GM23338 (cell line): ENCODE data around the gene NCK2. TPM values are rescaled to one million over a fixed set of nuclear protein-coding genes. Genes with fewer than 3 reads are reported as not detected.

Source experiments
- ATAC-seq: fragments of 200-7000 bp; cut with Tn5 transposase; 3 replicates; pipeline ENCODE4 v1.9.1; 2020
- DNase-seq: peaks from one replicate; pipeline ENCODE4 v3.0.0-alpha.2; 2015; ENCODE audit warnings: low spot score
- H2AFZ ChIP-seq: fragments of 200-600 bp; sonication (generic); 2 replicates; pipeline ENCODE4 v1.8.0; 2016; ENCODE audit warnings: antibody characterized with exemption, mild to moderate bottlenecking, moderate library complexity
- H3F3A ChIP-seq: fragments of 200-600 bp; sonication (generic); replicated peaks from 2 replicates; pipeline ENCODE4 v1.8.0; 2017; ENCODE audit warnings: antibody characterized with exemption, mixed run types, low read depth
- H3K27ac ChIP-seq: fragments of 200-600 bp; sonication (generic); 2 replicates; pipeline ENCODE4 v1.6.1; 2016; ENCODE audit warnings: low read depth
- H3K27me3 ChIP-seq: fragments of 200-600 bp; sonication (generic); 2 replicates; pipeline ENCODE4 v1.8.0; 2016; ENCODE audit warnings: mild to moderate bottlenecking, mixed run types, moderate library complexity; ENCODE audit not compliant: insufficient read depth
- H3K36me3 ChIP-seq: fragments of 200-600 bp; sonication (generic); 2 replicates; pipeline ENCODE4 v1.8.0; 2016; ENCODE audit warnings: mild to moderate bottlenecking; ENCODE audit not compliant: insufficient read depth
- H3K4me1 ChIP-seq: fragments of 200-600 bp; sonication (generic); 2 replicates; pipeline ENCODE4 v1.8.0; 2016; ENCODE audit warnings: mild to moderate bottlenecking, moderate library complexity; ENCODE audit not compliant: insufficient read depth
- H3K4me2 ChIP-seq: fragments of 200-600 bp; sonication (generic); 2 replicates; pipeline ENCODE4 v1.7.1; 2017; ENCODE audit warnings: mixed run types
- H3K4me3 ChIP-seq: fragments of 200-600 bp; sonication (generic); 2 replicates; pipeline ENCODE4 v1.6.1; 2016; ENCODE audit warnings: mixed run types
- H3K79me2 ChIP-seq: fragments of 200-600 bp; sonication (generic); replicated peaks from 2 replicates; pipeline ENCODE4 v1.8.0; 2017; ENCODE audit warnings: mild to moderate bottlenecking; ENCODE audit not compliant: insufficient read depth
- H3K9me2 ChIP-seq: fragments of 200-600 bp; sonication (generic); 2 replicates; pipeline ENCODE4 v1.8.0; 2017; ENCODE audit not compliant: insufficient read depth
- H4K20me1 ChIP-seq: fragments of 200-600 bp; sonication (generic); replicated peaks from 2 replicates; pipeline ENCODE4 v1.8.0; 2017; ENCODE audit warnings: mild to moderate bottlenecking; ENCODE audit not compliant: insufficient read depth
- H3K27ac Mint-ChIP-seq: 2 replicates; pipeline ENCODE4 v1.8.0; 2020; ENCODE audit warnings: inconsistent platforms, mild to moderate bottlenecking, moderate library complexity, mixed read lengths
- H3K27me3 Mint-ChIP-seq: 3 replicates; pipeline ENCODE4 v1.8.0; 2022; ENCODE audit warnings: low read depth, mild to moderate bottlenecking, moderate library complexity, mixed read lengths, inconsistent platforms; ENCODE audit not compliant: insufficient read depth, poor library complexity
- H3K36me3 Mint-ChIP-seq: 3 replicates; pipeline ENCODE4 v1.8.0; 2021; ENCODE audit warnings: low read depth, mild to moderate bottlenecking, inconsistent platforms, moderate library complexity, mixed read lengths
- H3K4me1 Mint-ChIP-seq: 3 replicates; pipeline ENCODE4 v1.8.0; 2020; ENCODE audit warnings: mild to moderate bottlenecking, inconsistent platforms, mixed read lengths
- H3K4me3 Mint-ChIP-seq: 3 replicates; pipeline ENCODE4 v1.8.0; 2021; ENCODE audit warnings: moderate library complexity, mild to moderate bottlenecking, inconsistent platforms, mixed read lengths
- H3K9me3 Mint-ChIP-seq: 3 replicates; pipeline ENCODE4 v1.8.0; 2020; ENCODE audit warnings: moderate library complexity, mild to moderate bottlenecking, inconsistent platforms, mixed read lengths
- CREB1 ChIP-seq: fragments of 250-450 bp; sonication (Bioruptor Pico); IDR thresholded peaks from 2 replicates; pipeline ENCODE4 v1.5.0; 2020; ENCODE audit warnings: low read depth, mild to moderate bottlenecking, moderate library complexity
- ETS1 ChIP-seq: IDR thresholded peaks from 2 replicates; pipeline ENCODE4 v1.6.1; 2016; ENCODE audit warnings: antibody characterized with exemption
- EZH2 ChIP-seq: fragments of 200-600 bp; sonication (generic); IDR thresholded peaks from one replicate; pipeline ENCODE4 v1.8.0; 2017; ENCODE audit warnings: antibody characterized with exemption, mild to moderate bottlenecking, low read depth; ENCODE audit not compliant: unreplicated experiment
- NANOG ChIP-seq: IDR thresholded peaks from 2 replicates; pipeline ENCODE4 v1.6.1; 2016; ENCODE audit warnings: antibody characterized with exemption, borderline replicate concordance
- POLR2AphosphoS5 ChIP-seq: IDR thresholded peaks from 2 replicates; pipeline ENCODE4 v1.6.1; 2016; ENCODE audit warnings: antibody characterized with exemption, low read depth
- REST ChIP-seq: IDR thresholded peaks from one replicate; pipeline ENCODE4 v1.6.1; 2018; ENCODE audit warnings: antibody characterized with exemption; ENCODE audit not compliant: unreplicated experiment
- ZNF331 ChIP-seq: fragments of 250-450 bp; sonication (Bioruptor Pico); IDR thresholded peaks from 2 replicates; pipeline ENCODE4 v1.5.0; 2020; ENCODE audit warnings: low read depth, mild to moderate bottlenecking, moderate library complexity
- polyA plus RNA-seq: library from polyadenylated mRNA; unstranded; fragments of >200 nt; fragmentation: Nextera tagmentation; extraction: Ambion mirVana; gene quantifications from 2 replicates; pipeline ENCODE4 v1.2.1, GENCODE V29; 2016
- total RNA-seq: library from RNA; depleted of rRNA; stranded (reverse); fragments of >200 nt; shearing (Covaris generic); gene quantifications from 2 replicates; pipeline ENCODE4 v1.2.3, GENCODE V29; 2014
- TF ChIP-seq, protein P1 (sequence below), 2 experiments: fragments of 200-600 bp in 1 of 2; sonication (generic) in 1 of 2; conservative IDR thresholded peaks; 2 replicates each; pipeline versions ENCODE4 v1.5.1 to v1.6.1; 2016 to 2017; ENCODE audit warnings: antibody characterized with exemption in 2 of 2, low read depth in 2 of 2, mild to moderate bottlenecking in 2 of 2, moderate library complexity in 1 of 2
- TF ChIP-seq, protein P2 (sequence below): fragments of 250-450 bp; sonication (Bioruptor Pico); IDR thresholded peaks from 2 replicates; pipeline ENCODE4 v1.5.0; 2020; ENCODE audit warnings: mild to moderate bottlenecking, moderate library complexity

NCK2 gene
- total and polyA plus RNA-seq, 2 experiments from 2014 or later = 26.9 to 59.9 TPM

DNA sequence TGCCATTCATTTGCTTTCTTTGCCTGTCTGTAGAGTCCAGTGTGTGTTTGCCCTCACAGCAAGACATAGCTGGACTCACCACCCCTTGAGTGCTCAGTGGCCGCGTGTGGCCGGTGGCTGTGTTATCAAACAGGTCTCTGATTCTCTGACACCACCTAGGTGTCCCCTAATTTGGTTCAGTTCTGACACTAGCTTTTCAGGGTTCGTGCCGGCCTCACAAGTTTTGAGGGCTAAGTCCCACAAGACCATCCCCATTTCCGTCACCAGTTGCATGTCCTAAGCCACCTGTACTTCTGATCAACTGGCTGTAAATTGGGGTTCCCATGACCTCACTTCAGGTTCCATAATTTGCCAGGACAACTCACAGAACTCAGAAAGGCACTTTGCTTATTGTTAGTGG, 23.5 kb downstream of the NCK2 start:
- Histone ChIP-seq H3K4me3 (no peak overlapping the region), H3K79me2 (peaks cover 99% of the 10 kb centered on the region), H2AFZ (no peak overlapping the region), H3K27me3 (no peaks in the 10 kb centered on the region), H3K36me3 (no peaks in the 10 kb centered on the region), H3K4me1 (peaks cover 36% of the 10 kb centered on the region), H3F3A (no peaks in the 10 kb centered on the region), H3K9me2 (no peaks in the 10 kb centered on the region), H3K4me2 (0 out of 2 replicates have a peak overlapping the region, but pooled peaks have one; percentile 60), H4K20me1 (peaks cover 39% of the 10 kb centered on the region), H3K27ac (no peak overlapping the region)
- peaks cover 4% of the 10 kb centered on the region for H3K27me3 Mint-ChIP-seq
- no peaks in the 10 kb centered on the region; the same call in 1 of the 3 replicates for H3K36me3 Mint-ChIP-seq
- H3K4me3 Mint-ChIP-seq = no peak overlapping the region
- no peak for ATAC-seq
- TF ChIP-seq REST = no peak
- no peak for TF ChIP-seq ZNF331 (CRISPR knock-in tag)
- TF ChIP-seq NANOG = no peak
- TF ChIP-seq, protein P1, sequence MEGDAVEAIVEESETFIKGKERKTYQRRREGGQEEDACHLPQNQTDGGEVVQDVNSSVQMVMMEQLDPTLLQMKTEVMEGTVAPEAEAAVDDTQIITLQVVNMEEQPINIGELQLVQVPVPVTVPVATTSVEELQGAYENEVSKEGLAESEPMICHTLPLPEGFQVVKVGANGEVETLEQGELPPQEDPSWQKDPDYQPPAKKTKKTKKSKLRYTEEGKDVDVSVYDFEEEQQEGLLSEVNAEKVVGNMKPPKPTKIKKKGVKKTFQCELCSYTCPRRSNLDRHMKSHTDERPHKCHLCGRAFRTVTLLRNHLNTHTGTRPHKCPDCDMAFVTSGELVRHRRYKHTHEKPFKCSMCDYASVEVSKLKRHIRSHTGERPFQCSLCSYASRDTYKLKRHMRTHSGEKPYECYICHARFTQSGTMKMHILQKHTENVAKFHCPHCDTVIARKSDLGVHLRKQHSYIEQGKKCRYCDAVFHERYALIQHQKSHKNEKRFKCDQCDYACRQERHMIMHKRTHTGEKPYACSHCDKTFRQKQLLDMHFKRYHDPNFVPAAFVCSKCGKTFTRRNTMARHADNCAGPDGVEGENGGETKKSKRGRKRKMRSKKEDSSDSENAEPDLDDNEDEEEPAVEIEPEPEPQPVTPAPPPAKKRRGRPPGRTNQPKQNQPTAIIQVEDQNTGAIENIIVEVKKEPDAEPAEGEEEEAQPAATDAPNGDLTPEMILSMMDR (conservative IDR thresholded peaks at IDR 0.05; ENCODE audit: low read depth in 2 of 2) = no peak
- no peak overlapping the region for H3K27ac Mint-ChIP-seq
- H3K4me1 Mint-ChIP-seq = peaks cover 63% of the 10 kb centered on the region
- no peak for DNase-seq
- no peaks in the 10 kb centered on the region for H3K9me3 Mint-ChIP-seq

DNA sequence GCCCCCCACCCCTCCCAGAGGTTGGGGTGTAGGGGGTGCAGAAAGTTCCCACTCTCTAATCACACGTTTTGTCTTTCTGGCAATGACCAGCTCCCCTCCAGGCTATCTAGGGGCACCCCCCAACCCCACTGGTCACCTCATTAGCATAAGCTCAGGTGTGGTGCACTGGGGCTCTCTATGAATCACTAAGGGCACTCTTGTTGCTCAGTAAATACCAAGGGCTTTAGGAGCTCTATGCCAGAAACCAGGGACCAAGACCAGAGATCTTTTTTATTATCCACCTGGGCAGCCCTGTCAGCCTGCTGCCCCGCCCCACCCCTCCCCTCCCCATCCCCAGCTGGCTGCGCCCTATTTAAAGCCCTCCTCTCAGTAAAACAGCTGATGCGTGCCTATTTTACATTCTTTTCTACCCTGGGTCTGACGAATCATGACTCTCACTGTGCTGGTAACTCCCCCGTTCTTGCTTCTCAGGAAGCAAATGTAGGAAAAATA, 24.3 kb downstream of the NCK2 start:
- Mint-ChIP-seq H3K36me3 (no peaks in the 10 kb centered on the region; the same call in 1 of the 3 replicates), H3K4me3 (no peak overlapping the region; the same call in 2 of the 3 replicates), H3K4me1 (peaks cover 66% of the 10 kb centered on the region), H3K9me3 (no peaks in the 10 kb centered on the region), H3K27ac (peak overlapping the region; percentile 63; the same call in 1 of the 2 replicates), H3K27me3 (peaks cover 4% of the 10 kb centered on the region)
- no peaks in the 10 kb centered on the region for H3K9me2 ChIP-seq
- H3K36me3 ChIP-seq = no peaks in the 10 kb centered on the region
- DNase-seq (peak; percentile 62), ATAC-seq (peak; percentile 50)
- peaks cover 38% of the 10 kb centered on the region for H4K20me1 ChIP-seq
- no peaks in the 10 kb centered on the region for H3K27me3 ChIP-seq
- no peak overlapping the region for H3K4me3 ChIP-seq
- H3K4me2 ChIP-seq = peak overlapping the region; percentile 60
- H3K79me2 ChIP-seq = peaks cover 99% of the 10 kb centered on the region
- no peak overlapping the region for H2AFZ ChIP-seq
- H3K4me1 ChIP-seq = peaks cover 36% of the 10 kb centered on the region
- no peaks in the 10 kb centered on the region for H3F3A ChIP-seq
- no peak overlapping the region for H3K27ac ChIP-seq
- TF ChIP-seq EZH2 (no peak), CREB1 (CRISPR knock-in tag) (no peak), POLR2AphosphoS5 (no peak), NANOG (no peak), ETS1 (no peak)
- TF ChIP-seq, protein P2, sequence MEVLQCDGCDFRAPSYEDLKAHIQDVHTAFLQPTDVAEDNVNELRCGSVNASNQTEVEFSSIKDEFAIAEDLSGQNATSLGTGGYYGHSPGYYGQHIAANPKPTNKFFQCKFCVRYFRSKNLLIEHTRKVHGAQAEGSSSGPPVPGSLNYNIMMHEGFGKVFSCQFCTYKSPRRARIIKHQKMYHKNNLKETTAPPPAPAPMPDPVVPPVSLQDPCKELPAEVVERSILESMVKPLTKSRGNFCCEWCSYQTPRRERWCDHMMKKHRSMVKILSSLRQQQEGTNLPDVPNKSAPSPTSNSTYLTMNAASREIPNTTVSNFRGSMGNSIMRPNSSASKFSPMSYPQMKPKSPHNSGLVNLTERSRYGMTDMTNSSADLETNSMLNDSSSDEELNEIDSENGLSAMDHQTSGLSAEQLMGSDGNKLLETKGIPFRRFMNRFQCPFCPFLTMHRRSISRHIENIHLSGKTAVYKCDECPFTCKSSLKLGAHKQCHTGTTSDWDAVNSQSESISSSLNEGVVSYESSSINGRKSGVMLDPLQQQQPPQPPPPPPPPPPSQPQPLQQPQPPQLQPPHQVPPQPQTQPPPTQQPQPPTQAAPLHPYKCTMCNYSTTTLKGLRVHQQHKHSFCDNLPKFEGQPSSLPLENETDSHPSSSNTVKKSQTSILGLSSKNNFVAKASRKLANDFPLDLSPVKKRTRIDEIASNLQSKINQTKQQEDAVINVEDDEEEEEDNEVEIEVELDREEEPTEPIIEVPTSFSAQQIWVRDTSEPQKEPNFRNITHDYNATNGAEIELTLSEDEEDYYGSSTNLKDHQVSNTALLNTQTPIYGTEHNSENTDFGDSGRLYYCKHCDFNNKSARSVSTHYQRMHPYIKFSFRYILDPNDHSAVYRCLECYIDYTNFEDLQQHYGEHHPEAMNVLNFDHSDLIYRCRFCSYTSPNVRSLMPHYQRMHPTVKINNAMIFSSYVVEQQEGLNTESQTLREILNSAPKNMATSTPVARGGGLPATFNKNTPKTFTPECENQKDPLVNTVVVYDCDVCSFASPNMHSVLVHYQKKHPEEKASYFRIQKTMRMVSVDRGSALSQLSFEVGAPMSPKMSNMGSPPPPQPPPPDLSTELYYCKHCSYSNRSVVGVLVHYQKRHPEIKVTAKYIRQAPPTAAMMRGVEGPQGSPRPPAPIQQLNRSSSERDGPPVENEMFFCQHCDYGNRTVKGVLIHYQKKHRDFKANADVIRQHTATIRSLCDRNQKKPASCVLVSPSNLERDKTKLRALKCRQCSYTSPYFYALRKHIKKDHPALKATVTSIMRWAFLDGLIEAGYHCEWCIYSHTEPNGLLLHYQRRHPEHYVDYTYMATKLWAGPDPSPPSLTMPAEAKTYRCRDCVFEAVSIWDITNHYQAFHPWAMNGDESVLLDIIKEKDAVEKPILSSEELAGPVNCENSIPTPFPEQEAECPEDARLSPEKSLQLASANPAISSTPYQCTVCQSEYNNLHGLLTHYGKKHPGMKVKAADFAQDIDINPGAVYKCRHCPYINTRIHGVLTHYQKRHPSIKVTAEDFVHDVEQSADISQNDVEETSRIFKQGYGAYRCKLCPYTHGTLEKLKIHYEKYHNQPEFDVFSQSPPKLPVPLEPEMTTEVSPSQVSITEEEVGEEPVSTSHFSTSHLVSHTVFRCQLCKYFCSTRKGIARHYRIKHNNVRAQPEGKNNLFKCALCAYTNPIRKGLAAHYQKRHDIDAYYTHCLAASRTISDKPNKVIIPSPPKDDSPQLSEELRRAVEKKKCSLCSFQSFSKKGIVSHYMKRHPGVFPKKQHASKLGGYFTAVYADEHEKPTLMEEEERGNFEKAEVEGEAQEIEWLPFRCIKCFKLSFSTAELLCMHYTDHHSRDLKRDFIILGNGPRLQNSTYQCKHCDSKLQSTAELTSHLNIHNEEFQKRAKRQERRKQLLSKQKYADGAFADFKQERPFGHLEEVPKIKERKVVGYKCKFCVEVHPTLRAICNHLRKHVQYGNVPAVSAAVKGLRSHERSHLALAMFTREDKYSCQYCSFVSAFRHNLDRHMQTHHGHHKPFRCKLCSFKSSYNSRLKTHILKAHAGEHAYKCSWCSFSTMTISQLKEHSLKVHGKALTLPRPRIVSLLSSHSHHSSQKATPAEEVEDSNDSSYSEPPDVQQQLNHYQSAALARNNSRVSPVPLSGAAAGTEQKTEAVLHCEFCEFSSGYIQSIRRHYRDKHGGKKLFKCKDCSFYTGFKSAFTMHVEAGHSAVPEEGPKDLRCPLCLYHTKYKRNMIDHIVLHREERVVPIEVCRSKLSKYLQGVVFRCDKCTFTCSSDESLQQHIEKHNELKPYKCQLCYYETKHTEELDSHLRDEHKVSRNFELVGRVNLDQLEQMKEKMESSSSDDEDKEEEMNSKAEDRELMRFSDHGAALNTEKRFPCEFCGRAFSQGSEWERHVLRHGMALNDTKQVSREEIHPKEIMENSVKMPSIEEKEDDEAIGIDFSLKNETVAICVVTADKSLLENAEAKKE (CRISPR knock-in tag) = no peak
